K562 treated with DMSO at 1 percent for 24 hours (cell line): ENCODE results near the gene SH2B2. TPM values are rescaled to one million over a fixed set of nuclear protein-coding genes. Genes with fewer than 3 reads are reported as not detected.

ENCODE experiments used
- total RNA-seq: library from RNA; unstranded; fragments of 300-600 nt; gene quantifications from 2 replicates; pipeline ENCODE4 v1.2.3, GENCODE V29; 2022; ENCODE audit warnings: low read depth; ENCODE audit not compliant: insufficient read depth

The SH2B2 gene
- 0.60 and 1.2 TPM in 2 replicates for total RNA-seq

DNA sequence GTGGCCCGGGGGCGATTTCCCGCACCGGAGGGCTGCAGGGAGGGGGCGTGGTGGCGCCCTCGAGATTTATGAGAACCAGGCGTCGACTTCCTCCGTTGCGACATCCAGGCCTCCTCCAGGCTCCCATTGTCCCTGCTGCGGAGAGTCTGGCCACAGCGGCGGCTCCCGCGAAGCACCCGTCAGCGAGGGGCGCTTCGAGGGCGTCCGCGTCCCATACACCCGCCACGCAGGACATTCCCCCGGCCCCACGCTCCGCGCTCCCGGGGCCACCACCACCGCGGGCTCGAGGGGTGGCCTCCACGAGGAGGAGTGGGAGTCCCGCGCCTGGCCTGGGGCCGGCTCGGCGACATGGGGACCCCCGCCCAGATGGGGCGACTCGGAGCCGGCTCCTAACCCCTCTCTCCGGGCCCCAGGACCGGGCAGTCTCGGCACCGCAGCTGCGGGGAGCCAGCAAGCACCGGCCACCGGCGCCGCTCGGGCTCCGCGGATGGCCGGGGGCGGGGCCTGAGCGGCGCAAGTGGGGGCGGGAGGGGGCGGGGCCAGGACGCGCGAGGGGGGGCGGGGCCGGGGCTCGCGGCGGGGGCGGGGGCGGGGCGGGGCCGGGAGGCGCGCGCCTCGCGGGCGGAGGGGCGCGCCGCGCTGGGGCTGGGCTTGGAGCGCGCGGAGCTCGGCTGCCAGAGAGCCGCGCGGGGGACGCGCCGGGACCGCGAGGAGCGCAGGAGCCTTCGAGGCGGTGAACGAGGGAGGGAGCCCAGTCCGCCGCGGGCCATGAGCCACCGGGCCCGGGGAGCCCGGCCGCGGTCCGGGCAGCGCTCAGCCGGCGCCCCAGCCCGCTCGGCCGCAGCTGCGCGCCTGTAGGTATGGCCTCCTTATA lies at the start of gene SH2B2:
Gene SH2B2 (plus strand): TSS at position 632 of the 874 bp plus-strand sequence. CDS start 13,683 bp downstream, outside the sequence.

DNA sequence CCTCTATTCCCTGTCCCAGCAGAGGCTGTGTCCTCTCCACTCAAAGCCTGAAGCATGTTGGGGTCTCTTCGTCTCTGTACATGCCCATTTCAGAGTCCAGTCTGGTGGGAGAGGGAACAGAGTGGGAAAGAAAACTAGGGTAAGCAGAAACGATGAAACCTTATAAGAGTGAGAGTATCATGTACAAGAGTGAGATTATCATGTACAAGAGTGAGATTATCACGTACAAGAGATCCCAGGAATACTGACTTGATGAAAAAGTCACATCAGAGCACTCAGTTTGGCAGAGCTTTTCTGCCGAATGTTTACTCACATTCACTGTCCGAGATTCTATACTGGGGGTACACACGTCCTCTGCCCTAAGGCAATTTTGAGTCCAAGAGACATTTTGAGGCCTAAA lies 69.7 kb downstream of the SH2B2 start, which contains the start of gene SPDYE6:
Gene SPDYE6 (minus strand): TSS at position 101 of the 400 bp plus-strand sequence. CDS start 421 bp downstream, outside the sequence.

Other genes with a start within 250 kb of the SH2B2 start
- 1.0 and 1.3 TPM in 2 replicates for gene SPDYE6, start 69.6 kb downstream of the SH2B2 start, total RNA-seq
- gene PRKRIP1, start 109.5 kb downstream of the SH2B2 start, total RNA-seq, result 28.3 and 33.4 TPM in 2 replicates
- gene ORAI2, start 146.7 kb downstream of the SH2B2 start, total RNA-seq, result 59.9 and 60.8 TPM in 2 replicates
- gene ALKBH4, start 178.0 kb downstream of the SH2B2 start, total RNA-seq, result 18.8 and 19.9 TPM in 2 replicates
- gene LRWD1, start 178.1 kb downstream of the SH2B2 start, total RNA-seq, result 83.4 and 86.4 TPM in 2 replicates
- gene POLR2J, start 192.1 kb downstream of the SH2B2 start, total RNA-seq, result 160 and 166 TPM in 2 replicates
- 12.1 and 15.5 TPM in 2 replicates for gene RASA4B, start 230.9 kb downstream of the SH2B2 start, total RNA-seq